ENCODE data around the gene GAS2L1.

Gene GAS2L1

GRCh38 chr22:29306175-29306834 is at the start of gene GAS2L1 (continued):
- TF ChIP-seq ZSCAN18 (tag by site-specific recombination; IDR thresholded peaks at IDR 0.05) (no peak), ZNF621 (tag by site-specific recombination; IDR thresholded peaks at IDR 0.05) (no peak), GLI4 (tag by site-specific recombination; IDR thresholded peaks at IDR 0.05) (no peak), ZNF776 (tag by site-specific recombination; IDR thresholded peaks at IDR 0.05; ENCODE audit: borderline replicate concordance) (no peak), ZNF548 (tag by site-specific recombination; IDR thresholded peaks at IDR 0.05) (no peak), KLF17 (tag by site-specific recombination; IDR thresholded peaks at IDR 0.05) (peak; percentile 84; the same call in 1 of the 2 replicates), ZNF664 (tag by site-specific recombination; IDR thresholded peaks at IDR 0.05) (no peak), ZNF157 (tag by site-specific recombination; IDR thresholded peaks at IDR 0.05) (no peak), ZNF26 (tag by site-specific recombination; IDR thresholded peaks at IDR 0.05) (no peak), ZNF19 (tag by site-specific recombination; IDR thresholded peaks at IDR 0.05; ENCODE audit: low read depth) (no peak), ZNF843 (tag by site-specific recombination; IDR thresholded peaks at IDR 0.05) (no peak), ZIC2 (tag by site-specific recombination; IDR thresholded peaks at IDR 0.05) (peak; percentile 99), ZNF558 (tag by site-specific recombination; IDR thresholded peaks at IDR 0.05) (no peak), ZNF280C (tag by site-specific recombination; IDR thresholded peaks at IDR 0.05) (no peak), ZNF302 (tag by site-specific recombination; IDR thresholded peaks at IDR 0.05; ENCODE audit: low read depth) (no peak), SALL2 (tag by site-specific recombination; IDR thresholded peaks at IDR 0.05; ENCODE audit: borderline replicate concordance) (no peak), ZNF214 (tag by site-specific recombination; IDR thresholded peaks at IDR 0.05; ENCODE audit: borderline replicate concordance) (no peak), ZFP37 (tag by site-specific recombination; IDR thresholded peaks at IDR 0.05) (no peak), ZNF280D (tag by site-specific recombination; IDR thresholded peaks at IDR 0.05) (peak; percentile 43; the same call in 1 of the 2 replicates), SP2 (tag by site-specific recombination; IDR thresholded peaks at IDR 0.05) (peak; percentile 84), ZFP41 (tag by site-specific recombination; IDR thresholded peaks at IDR 0.05; ENCODE audit: borderline replicate concordance) (no peak), ZNF488 (tag by site-specific recombination; IDR thresholded peaks at IDR 0.05) (no peak), ZNF830 (tag by site-specific recombination; IDR thresholded peaks at IDR 0.05; ENCODE audit: low read depth) (no peak), ZSCAN5A (tag by site-specific recombination; IDR thresholded peaks at IDR 0.05) (peak; percentile 3; the same call in 1 of the 2 replicates)

All from HEK293 (cell line).